Measurements from ENCODE around the gene PIP5K1C.
"Not testable (repeated sequence)": the region's sequence is repeated elsewhere in the genome, so short reads cannot be mapped to it uniquely, and the experiment has no call there.

Gene PIP5K1C

DNA sequence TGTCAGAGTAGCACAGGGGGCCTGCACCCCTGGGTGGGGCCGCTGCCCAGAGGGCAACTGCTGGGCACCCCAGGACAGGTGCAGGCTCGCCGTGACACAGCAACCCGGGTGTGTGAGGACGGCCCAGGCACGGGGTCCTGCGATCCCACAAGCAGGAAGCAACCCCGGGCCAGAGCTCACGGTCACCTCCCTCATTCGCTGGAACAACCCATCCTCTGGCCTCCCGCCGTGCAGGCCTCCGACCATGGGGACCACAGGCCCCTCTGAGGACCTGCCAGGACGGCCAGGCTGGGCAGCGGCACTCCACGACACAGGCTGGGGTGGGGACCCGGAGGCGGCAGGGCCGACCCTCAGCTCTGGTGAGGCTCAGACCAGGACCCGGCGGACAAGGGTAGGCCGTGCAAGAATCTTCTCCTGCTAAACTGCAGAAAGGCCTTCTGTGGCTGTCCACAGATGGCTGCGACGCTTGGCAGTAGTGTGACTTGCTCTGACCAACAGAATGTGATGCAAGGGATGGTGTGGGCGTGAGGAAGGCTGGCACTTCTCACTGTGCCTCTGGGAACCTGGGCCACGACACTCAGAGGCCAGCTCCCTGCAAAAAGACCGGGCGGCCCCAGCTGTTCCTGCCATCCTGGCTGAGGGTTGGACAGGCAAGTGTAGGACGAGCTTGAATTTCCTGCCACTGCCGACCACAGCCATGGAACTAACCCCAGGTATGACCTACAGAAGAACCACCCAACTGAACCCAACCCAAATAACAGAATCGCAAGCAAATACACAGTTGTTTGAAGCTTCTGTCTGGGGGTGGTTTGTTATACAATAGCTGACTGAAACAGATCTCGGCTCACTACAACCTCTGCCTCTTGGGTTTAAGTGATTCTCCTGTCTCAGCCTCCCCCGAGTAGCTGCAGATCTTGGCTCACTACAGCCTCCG is 26.5 kb downstream of the PIP5K1C start:
- DNase-seq = no peak

GRCh38 chr19:3672993-3673392 is 27.3 kb downstream of the PIP5K1C start:
- no peak for DNase-seq

DNA sequence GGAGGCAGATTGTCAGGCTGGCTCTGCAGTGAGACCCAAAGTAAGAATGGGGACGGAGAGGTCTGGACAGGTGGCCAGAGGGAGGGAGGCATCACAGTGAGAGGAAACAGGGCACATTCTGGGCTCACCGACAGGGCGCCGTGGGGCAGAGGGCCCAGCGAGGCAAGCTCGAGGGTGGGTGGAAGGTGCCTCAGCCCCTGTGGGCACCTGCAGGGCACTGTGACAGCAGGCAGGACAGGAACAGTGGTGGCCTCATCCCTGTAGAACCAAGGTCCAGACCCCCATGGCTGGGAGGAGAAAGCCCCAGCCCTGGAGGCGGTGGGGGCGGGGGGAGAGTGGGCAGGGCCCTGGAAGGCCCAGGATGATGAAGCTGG is 27.7 kb downstream of the PIP5K1C start:
- no peak for DNase-seq

GRCh38 chr19:3671680-3672574 is 28.3 kb downstream of the PIP5K1C start:
- DNase-seq = peak; percentile 21 to 31

- peak; percentile 12 to 22 for DNase-seq
Measured at GRCh38 chr19:3670796-3671679, 29.2 kb downstream of the PIP5K1C start.

GRCh38 chr19:3669947-3670795 is 30.1 kb downstream of the PIP5K1C start:
- DNase-seq = no peak

DNA sequence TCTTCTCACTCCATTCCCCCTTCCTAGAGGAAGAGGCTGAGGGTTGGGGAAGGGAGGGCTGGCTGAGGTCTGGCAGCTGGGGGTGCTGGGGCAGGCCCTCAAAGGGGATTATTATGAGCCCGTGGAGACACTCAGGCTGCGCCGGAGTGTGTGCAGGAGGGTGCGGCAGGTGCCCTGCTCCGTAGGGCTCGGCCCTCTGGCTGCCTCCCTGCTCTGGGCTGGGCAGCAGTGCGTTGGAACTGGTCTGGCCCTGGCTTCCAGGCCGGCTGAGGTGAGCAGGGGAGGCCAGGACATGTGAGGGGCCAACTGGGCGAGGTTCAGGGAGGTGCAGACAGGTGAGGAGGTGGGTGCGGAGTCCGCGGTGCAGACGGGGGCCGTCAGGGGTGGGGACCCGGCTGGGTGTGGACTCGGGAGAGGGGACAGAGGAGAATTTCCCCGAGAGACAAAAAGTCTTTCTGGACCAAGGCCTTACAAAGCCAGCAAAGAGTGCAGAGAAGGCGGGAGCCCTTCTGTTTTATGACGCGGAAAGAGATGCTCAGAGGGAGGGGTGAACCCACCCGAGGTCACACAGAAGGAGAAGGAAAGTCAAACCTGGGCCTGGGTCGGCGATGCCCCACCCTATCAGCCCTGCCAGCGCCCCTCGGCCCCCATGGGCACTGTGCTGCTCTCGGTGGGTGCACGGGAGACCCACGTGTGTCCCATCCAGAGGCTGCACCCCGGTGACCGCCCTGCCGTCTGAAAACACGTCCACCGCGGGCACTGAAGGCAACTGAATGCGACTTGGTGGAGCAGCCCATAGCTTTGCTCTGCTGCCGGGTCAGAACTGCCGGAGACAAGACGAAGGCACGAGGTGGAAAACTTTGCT is 31.0 kb downstream of the PIP5K1C start:
- DNase-seq = no peak

DNA sequence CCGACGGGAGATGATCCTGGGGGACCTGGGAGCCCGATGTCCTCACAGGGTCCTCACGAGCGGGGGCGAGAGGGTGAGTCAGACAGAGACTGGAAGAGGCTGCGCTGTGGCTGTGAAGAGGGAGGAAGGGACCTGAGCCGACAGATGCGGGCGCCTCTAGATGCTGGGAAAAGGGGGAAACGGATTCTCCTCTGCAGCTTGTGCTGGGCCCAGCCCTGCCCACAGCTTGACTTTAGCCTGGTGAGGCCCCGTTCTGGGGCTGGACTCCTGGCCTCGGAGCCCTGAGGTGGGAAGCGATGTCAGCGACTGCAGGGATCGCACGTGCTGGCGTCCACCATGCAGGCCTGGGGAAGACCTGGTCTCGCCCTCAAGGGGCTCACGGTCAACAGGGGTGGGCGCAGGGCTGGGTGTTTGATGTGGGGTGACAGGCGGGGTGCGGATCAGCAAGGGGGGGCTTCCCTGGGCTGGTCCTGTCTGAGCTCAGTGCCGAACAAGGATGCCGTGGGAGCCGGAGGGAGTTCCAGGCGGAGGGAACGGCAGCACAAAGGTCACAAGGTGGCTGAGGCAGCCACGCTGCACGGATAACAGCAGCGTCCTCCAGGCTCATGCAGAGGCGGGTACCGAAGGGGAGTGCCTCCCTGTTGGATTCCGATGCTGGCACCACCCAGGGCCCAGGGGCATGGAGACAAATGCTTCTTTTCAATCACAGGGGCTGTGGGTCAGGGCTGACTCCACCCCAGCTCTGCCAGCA is 31.8 kb downstream of the PIP5K1C start:
- no peak for DNase-seq

- no peak for DNase-seq
Measured at GRCh38 chr19:3667766-3668165, 32.5 kb downstream of the PIP5K1C start.

DNA sequence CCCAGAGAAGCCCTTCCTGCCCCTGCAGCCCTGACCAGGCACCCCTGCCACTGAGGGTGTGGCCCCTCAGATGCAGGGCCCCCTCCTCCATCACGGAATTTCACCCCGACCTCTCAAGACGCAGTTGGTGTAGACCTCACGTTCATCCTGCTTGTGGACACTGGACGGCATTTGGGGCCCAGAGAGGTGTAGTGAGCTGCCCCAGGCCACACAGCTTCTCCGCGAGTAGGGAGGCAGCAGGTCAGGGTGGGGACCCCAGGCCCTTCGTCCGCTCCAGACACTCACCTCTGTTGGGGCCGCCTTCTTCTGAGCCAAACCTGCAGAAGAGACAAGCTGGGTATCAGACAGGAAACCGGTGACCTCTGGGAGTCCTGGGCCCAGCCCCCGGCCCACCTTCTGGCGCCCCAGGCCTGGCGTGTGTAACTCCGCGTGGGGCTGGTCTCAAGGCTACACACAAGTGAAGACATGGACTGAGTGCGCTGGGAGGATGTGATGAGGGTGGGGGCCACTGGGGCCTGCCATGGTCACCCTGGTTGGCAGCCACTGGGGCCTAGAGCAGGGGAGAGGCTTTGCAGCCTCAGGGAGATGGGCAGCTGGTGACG is 33.1 kb downstream of the PIP5K1C start:
- DNase-seq = no peak

GRCh38 chr19:3666545-3666856 is 33.8 kb downstream of the PIP5K1C start:
- not testable (repeated sequence) for DNase-seq

GRCh38 chr19:3665681-3666544 is 34.4 kb downstream of the PIP5K1C start:
- peak; percentile 62 to 79 for DNase-seq

- no peak for DNase-seq
Measured at GRCh38 chr19:3664879-3665642, 35.2 kb downstream of the PIP5K1C start.

- no peak for DNase-seq
Measured at GRCh38 chr19:3663838-3664237, 36.4 kb downstream of the PIP5K1C start.

DNA sequence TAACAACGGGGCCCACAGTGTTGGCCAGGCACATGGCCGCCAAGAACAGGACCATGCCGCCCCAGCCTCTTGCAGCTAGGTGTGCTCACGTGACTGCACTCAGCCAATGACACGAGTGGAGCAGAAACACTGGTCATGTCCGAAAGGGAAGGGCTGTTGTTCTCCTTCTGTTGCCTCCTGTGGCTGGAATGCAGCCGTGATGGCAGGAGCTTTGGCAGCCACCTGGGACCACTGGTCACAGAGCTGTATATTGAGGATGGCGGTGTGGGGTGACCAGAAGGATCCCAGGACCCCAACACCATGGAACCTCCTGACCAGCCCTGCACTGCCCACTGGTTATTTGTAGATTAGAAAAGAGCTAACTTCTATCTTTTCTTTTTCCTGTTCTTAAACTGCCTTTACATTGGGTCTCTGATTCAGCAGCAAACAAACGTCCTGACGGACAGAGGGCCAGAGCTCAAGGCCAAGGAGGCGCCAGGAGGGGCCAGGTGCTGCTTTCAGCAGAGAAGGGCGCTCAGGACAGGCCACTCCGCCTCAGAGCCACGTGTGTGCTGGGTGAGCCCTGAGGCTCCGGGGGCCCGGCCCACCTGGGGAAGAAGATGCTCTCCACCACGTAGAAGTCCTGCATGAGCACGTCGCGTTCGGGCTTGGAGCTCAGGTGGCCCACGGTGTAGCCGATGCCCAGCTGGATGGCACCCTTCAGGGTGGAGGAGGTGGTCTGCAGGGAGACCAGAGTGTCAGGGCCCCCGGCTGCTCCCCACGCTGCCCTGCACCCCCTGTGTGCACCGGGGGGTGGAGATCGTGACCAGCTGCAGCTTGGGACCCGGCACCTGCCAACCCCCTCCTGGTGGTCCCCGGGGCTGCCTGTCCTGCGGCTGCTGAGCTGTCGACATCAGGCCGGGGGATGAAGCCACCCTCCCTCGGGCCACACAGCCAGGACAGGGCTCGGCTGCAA is 38.7 kb downstream of the PIP5K1C start:
- no peak for DNase-seq

DNA sequence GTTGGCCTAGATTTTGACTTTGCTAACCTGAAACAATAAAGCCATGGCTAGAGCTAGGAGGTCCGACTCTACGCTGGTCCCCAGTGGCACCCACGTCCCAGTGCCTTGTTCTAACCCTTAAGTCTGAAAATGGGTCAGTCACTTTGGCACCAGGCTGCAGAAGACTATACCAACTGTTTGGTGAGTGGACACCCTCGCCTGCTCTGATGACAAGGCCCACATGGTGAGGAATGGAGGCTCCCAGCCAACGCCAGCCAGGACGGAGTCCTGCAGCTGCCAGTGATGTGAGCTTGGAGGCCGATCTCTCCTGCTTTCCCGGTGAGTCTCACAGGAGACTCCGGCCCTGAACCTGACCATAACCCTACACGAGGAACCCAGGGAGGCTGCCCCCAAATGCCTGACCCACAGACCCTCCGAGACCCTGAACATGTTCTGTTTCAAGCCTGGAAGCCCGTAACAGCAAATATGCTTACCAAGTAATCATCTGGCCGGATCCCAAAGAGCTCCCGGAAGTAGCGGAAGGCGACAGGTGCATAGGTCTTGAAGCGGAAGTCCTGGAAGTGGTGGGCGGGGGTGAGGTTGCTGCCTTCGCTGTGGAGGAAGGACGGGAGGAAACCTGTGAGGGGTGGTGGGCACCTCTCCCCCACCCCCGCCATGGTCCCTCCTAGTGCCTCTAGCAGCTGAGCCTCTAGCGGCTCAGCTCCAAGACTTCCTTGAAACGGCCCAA is 39.6 kb downstream of the PIP5K1C start:
- no peak for DNase-seq

Measured in stimulated activated CD4-positive, alpha-beta T cell treated with anti-CD3 and anti-CD28 coated beads, Interleukin-4, amount 100 ng/mL, for 4 hours (primary cell).